GM23338 (cell line): Measurements from ENCODE around the gene SERINC1. TPM values are rescaled to one million over a fixed set of nuclear protein-coding genes. Genes with fewer than 3 reads are reported as not detected.

Experiments used
- ATAC-seq: fragments of 200-7000 bp; cut with Tn5 transposase; 3 replicates; pipeline ENCODE4 v1.9.1; 2020
- DNase-seq: peaks from one replicate; pipeline ENCODE4 v3.0.0-alpha.2; 2015; ENCODE audit warnings: low spot score
- H2AFZ ChIP-seq: fragments of 200-600 bp; sonication (generic); 2 replicates; pipeline ENCODE4 v1.8.0; 2016; ENCODE audit warnings: antibody characterized with exemption, mild to moderate bottlenecking, moderate library complexity
- H3F3A ChIP-seq: fragments of 200-600 bp; sonication (generic); replicated peaks from 2 replicates; pipeline ENCODE4 v1.8.0; 2017; ENCODE audit warnings: antibody characterized with exemption, mixed run types, low read depth
- H3K27ac ChIP-seq: fragments of 200-600 bp; sonication (generic); 2 replicates; pipeline ENCODE4 v1.6.1; 2016; ENCODE audit warnings: low read depth
- H3K27me3 ChIP-seq: fragments of 200-600 bp; sonication (generic); 2 replicates; pipeline ENCODE4 v1.8.0; 2016; ENCODE audit warnings: mild to moderate bottlenecking, mixed run types, moderate library complexity; ENCODE audit not compliant: insufficient read depth
- H3K36me3 ChIP-seq: fragments of 200-600 bp; sonication (generic); 2 replicates; pipeline ENCODE4 v1.8.0; 2016; ENCODE audit warnings: mild to moderate bottlenecking; ENCODE audit not compliant: insufficient read depth
- H3K4me1 ChIP-seq: fragments of 200-600 bp; sonication (generic); 2 replicates; pipeline ENCODE4 v1.8.0; 2016; ENCODE audit warnings: mild to moderate bottlenecking, moderate library complexity; ENCODE audit not compliant: insufficient read depth
- H3K4me2 ChIP-seq: fragments of 200-600 bp; sonication (generic); 2 replicates; pipeline ENCODE4 v1.7.1; 2017; ENCODE audit warnings: mixed run types
- H3K4me3 ChIP-seq: fragments of 200-600 bp; sonication (generic); 2 replicates; pipeline ENCODE4 v1.6.1; 2016; ENCODE audit warnings: mixed run types
- H3K79me2 ChIP-seq: fragments of 200-600 bp; sonication (generic); replicated peaks from 2 replicates; pipeline ENCODE4 v1.8.0; 2017; ENCODE audit warnings: mild to moderate bottlenecking; ENCODE audit not compliant: insufficient read depth
- H3K9me2 ChIP-seq: fragments of 200-600 bp; sonication (generic); 2 replicates; pipeline ENCODE4 v1.8.0; 2017; ENCODE audit not compliant: insufficient read depth
- H4K20me1 ChIP-seq: fragments of 200-600 bp; sonication (generic); replicated peaks from 2 replicates; pipeline ENCODE4 v1.8.0; 2017; ENCODE audit warnings: mild to moderate bottlenecking; ENCODE audit not compliant: insufficient read depth
- H3K27ac Mint-ChIP-seq: 2 replicates; pipeline ENCODE4 v1.8.0; 2020; ENCODE audit warnings: inconsistent platforms, mild to moderate bottlenecking, moderate library complexity, mixed read lengths
- H3K27me3 Mint-ChIP-seq: 3 replicates; pipeline ENCODE4 v1.8.0; 2022; ENCODE audit warnings: low read depth, mild to moderate bottlenecking, moderate library complexity, mixed read lengths, inconsistent platforms; ENCODE audit not compliant: insufficient read depth, poor library complexity
- H3K36me3 Mint-ChIP-seq: 3 replicates; pipeline ENCODE4 v1.8.0; 2021; ENCODE audit warnings: low read depth, mild to moderate bottlenecking, inconsistent platforms, moderate library complexity, mixed read lengths
- H3K4me1 Mint-ChIP-seq: 3 replicates; pipeline ENCODE4 v1.8.0; 2020; ENCODE audit warnings: mild to moderate bottlenecking, inconsistent platforms, mixed read lengths
- H3K4me3 Mint-ChIP-seq: 3 replicates; pipeline ENCODE4 v1.8.0; 2021; ENCODE audit warnings: moderate library complexity, mild to moderate bottlenecking, inconsistent platforms, mixed read lengths
- H3K9me3 Mint-ChIP-seq: 3 replicates; pipeline ENCODE4 v1.8.0; 2020; ENCODE audit warnings: moderate library complexity, mild to moderate bottlenecking, inconsistent platforms, mixed read lengths
- CREB1 ChIP-seq: fragments of 250-450 bp; sonication (Bioruptor Pico); IDR thresholded peaks from 2 replicates; pipeline ENCODE4 v1.5.0; 2020; ENCODE audit warnings: low read depth, mild to moderate bottlenecking, moderate library complexity
- POLR2AphosphoS5 ChIP-seq: IDR thresholded peaks from 2 replicates; pipeline ENCODE4 v1.6.1; 2016; ENCODE audit warnings: antibody characterized with exemption, low read depth
- REST ChIP-seq: IDR thresholded peaks from one replicate; pipeline ENCODE4 v1.6.1; 2018; ENCODE audit warnings: antibody characterized with exemption; ENCODE audit not compliant: unreplicated experiment
- STAT1 ChIP-seq: IDR thresholded peaks from one replicate; pipeline ENCODE4 v1.6.1; 2016; ENCODE audit warnings: antibody characterized with exemption; ENCODE audit not compliant: unreplicated experiment
- ZNF331 ChIP-seq: fragments of 250-450 bp; sonication (Bioruptor Pico); IDR thresholded peaks from 2 replicates; pipeline ENCODE4 v1.5.0; 2020; ENCODE audit warnings: low read depth, mild to moderate bottlenecking, moderate library complexity
- ZNF462 ChIP-seq: fragments of 250-450 bp; sonication (Bioruptor Pico); IDR thresholded peaks from 2 replicates; pipeline ENCODE4 v1.5.0; 2020; ENCODE audit warnings: mild to moderate bottlenecking, moderate library complexity
- polyA plus RNA-seq: library from polyadenylated mRNA; unstranded; fragments of >200 nt; fragmentation: Nextera tagmentation; extraction: Ambion mirVana; gene quantifications from 2 replicates; pipeline ENCODE4 v1.2.1, GENCODE V29; 2016
- total RNA-seq: library from RNA; depleted of rRNA; stranded (reverse); fragments of >200 nt; shearing (Covaris generic); gene quantifications from 2 replicates; pipeline ENCODE4 v1.2.3, GENCODE V29; 2014
- TF ChIP-seq, protein P1 (sequence below), 2 experiments: fragments of 200-600 bp in 1 of 2; sonication (generic) in 1 of 2; conservative IDR thresholded peaks; 2 replicates each; pipeline versions ENCODE4 v1.5.1 to v1.6.1; 2016 to 2017; ENCODE audit warnings: antibody characterized with exemption in 2 of 2, low read depth in 2 of 2, mild to moderate bottlenecking in 2 of 2, moderate library complexity in 1 of 2

SERINC1 gene
- total and polyA plus RNA-seq, 2 experiments from 2014 or later: 17.6 to 43.0 TPM

DNA sequence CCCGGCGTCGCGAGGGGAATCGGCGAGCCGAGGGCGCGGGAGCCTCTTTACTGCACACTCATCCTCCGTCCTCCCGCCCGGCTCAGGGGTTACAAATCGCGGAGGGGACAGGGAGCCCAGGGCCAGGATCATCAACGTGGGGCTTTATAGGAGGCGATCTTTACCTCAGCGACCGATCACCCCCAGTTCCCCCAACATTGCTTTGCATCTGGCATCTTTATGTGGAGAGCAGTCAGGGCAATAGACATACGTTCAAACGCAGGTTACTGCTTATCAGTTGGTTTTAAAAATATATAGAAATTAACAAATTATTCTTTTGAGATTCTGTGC is 71.5 kb downstream of the SERINC1 start:
- peaks cover 36% of the 10 kb centered on the region for H3K27me3 Mint-ChIP-seq
- H3K27ac Mint-ChIP-seq: no peak overlapping the region
- Histone ChIP-seq H4K20me1 (peaks cover 37% of the 10 kb centered on the region), H3K9me2 (no peaks in the 10 kb centered on the region), H3K27ac (no peak overlapping the region), H3K27me3 (peaks cover 64% of the 10 kb centered on the region), H3F3A (no peaks in the 10 kb centered on the region), H3K4me1 (no peaks in the 10 kb centered on the region), H3K79me2 (peaks cover 43% of the 10 kb centered on the region), H3K36me3 (no peaks in the 10 kb centered on the region), H3K4me2 (peak overlapping the region; percentile 71), H3K4me3 (peak overlapping the region; percentile 87), H2AFZ (peak overlapping the region; percentile 96)
- H3K9me3 Mint-ChIP-seq: no peaks in the 10 kb centered on the region
- H3K36me3 Mint-ChIP-seq: no peaks in the 10 kb centered on the region
- DNase-seq (peak; percentile 40), ATAC-seq (peak; percentile 38; the same call in 2 of the 3 replicates)
- TF ChIP-seq STAT1 (no peak), ZNF462 (CRISPR knock-in tag) (no peak), ZNF331 (CRISPR knock-in tag) (no peak)
- H3K4me3 Mint-ChIP-seq: peak overlapping the region; percentile 97
- H3K4me1 Mint-ChIP-seq: peaks cover 5% of the 10 kb centered on the region; the same call in 2 of the 3 replicates

DNA sequence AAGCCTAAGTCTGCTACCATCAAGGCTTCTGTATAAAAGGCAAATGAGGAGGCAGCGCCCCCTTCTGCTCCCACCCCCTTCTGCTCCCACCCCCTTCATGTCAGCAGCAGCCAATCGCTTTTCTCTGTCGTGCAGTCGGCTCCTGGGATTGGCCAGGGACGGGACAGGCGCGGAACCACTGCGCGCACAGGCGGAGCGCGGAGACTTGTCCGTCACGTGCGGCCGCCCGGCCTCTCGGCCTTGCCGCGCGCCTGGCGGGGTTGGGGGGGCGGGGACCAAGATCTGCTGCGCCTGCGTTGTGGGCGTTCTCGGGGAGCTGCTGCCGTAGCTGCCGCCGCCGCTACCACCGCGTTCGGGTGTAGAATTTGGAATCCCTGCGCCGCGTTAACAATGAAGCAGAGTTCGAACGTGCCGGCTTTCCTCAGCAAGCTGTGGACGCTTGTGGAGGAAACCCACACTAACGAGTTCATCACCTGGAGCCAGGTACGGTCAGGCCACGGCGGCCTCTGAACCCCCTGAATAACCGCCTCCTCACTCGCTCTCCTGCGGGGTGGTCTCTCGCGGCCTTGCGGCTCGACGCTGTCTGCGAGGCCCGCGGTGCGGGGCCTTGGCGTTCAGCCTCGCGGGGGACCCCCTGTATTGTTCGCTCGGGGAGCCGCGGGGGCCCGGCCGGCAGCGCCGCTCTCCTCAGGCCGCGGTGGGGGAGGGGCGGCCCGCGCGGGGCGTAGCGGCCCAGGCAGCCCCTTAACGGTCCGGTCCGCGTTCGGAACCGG is 72.1 kb downstream of the SERINC1 start, which contains the start of gene HSF2:
Gene HSF2 (plus strand): TSS at position 305 of the 773 bp plus-strand sequence. CDS start 86 bp downstream, at position 391.
- H3K79me2 ChIP-seq: peaks cover 43% of the 10 kb centered on the region
- peak; percentile 70 for TF ChIP-seq CREB1
- no peak for TF ChIP-seq REST
- TF ChIP-seq, protein P1, sequence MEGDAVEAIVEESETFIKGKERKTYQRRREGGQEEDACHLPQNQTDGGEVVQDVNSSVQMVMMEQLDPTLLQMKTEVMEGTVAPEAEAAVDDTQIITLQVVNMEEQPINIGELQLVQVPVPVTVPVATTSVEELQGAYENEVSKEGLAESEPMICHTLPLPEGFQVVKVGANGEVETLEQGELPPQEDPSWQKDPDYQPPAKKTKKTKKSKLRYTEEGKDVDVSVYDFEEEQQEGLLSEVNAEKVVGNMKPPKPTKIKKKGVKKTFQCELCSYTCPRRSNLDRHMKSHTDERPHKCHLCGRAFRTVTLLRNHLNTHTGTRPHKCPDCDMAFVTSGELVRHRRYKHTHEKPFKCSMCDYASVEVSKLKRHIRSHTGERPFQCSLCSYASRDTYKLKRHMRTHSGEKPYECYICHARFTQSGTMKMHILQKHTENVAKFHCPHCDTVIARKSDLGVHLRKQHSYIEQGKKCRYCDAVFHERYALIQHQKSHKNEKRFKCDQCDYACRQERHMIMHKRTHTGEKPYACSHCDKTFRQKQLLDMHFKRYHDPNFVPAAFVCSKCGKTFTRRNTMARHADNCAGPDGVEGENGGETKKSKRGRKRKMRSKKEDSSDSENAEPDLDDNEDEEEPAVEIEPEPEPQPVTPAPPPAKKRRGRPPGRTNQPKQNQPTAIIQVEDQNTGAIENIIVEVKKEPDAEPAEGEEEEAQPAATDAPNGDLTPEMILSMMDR (conservative IDR thresholded peaks at IDR 0.05; ENCODE audit: low read depth in 2 of 2): peak in 1 of 2 experiments; percentile 38; a peak in 2 of 4 replicates
- peak; percentile 63 for TF ChIP-seq POLR2AphosphoS5
- no peak for TF ChIP-seq STAT1

More for the DNA sequence above, 72.1 kb downstream of the SERINC1 start, which contains the start of gene HSF2:
- no peaks in the 10 kb centered on the region for H3K36me3 ChIP-seq
- no peaks in the 10 kb centered on the region for H3K4me1 ChIP-seq
- Mint-ChIP-seq H3K4me3 (peak within 1 kb of the TSS; percentile 97), H3K4me1 (peaks cover 5% of the 10 kb centered on the region; the same call in 2 of the 3 replicates), H3K9me3 (no peaks in the 10 kb centered on the region), H3K27ac (peak within 1 kb of the TSS; percentile 74; the same call in 1 of the 2 replicates), H3K27me3 (peaks cover 42% of the 10 kb centered on the region), H3K36me3 (no peaks in the 10 kb centered on the region)
- H3K4me2 ChIP-seq: peak within 1 kb of the TSS; percentile 71
- no peaks in the 10 kb centered on the region for H3K9me2 ChIP-seq
- ATAC-seq (peak; percentile 99), DNase-seq (peak; percentile 98)
- peak within 1 kb of the TSS; percentile 96 for H2AFZ ChIP-seq
- H3F3A ChIP-seq: no peaks in the 10 kb centered on the region
- H3K27me3 ChIP-seq: peaks cover 70% of the 10 kb centered on the region
- no peak within 1 kb of the TSS for H3K27ac ChIP-seq
- peak within 1 kb of the TSS; percentile 87 for H3K4me3 ChIP-seq
- H4K20me1 ChIP-seq: peaks cover 36% of the 10 kb centered on the region
